GM12878 (cell line): ENCODE results near the gene F10. TPM values are rescaled to one million over a fixed set of nuclear protein-coding genes. Genes with fewer than 3 reads are reported as not detected.

ENCODE experiments used
- ATAC-seq: fragments of 200-7000 bp; cut with Tn5 transposase; 3 replicates; pipeline ENCODE4 v1.9.1; 2020; ENCODE audit warnings: mild to moderate bottlenecking, moderate library complexity
- BruUV-seq: library from RNA; stranded (reverse); fragments of 400-500 nt; replicated peaks from 2 replicates; lab custom pipeline; 2021; lab: Mats Ljungman, UMichigan
- CTCF ChIA-PET: fragments of 300-600 bp; sonication (Branson Sonifier 250); formaldehyde crosslinking; extraction: SDS; loops from one replicate; lab custom pipeline; 2021; ENCODE audit warnings: inconsistent platforms; lab: Yijun Ruan, JAX
- POLR2A ChIA-PET: fragments of 350-600 bp; formaldehyde crosslinking; extraction: SDS; loops from one replicate; lab custom pipeline; 2021; ENCODE audit warnings: inconsistent platforms; lab: Charles Lee
- RAD21 ChIA-PET: fragments of 300-600 bp; sonication (Branson Sonifier 250); formaldehyde crosslinking; loops from one replicate; lab custom pipeline; 2023; ENCODE audit warnings: antibody characterized with exemption; ENCODE audit not compliant: unreplicated experiment; lab: Charles Lee
- SMC1A ChIA-PET: fragments of 300-600 bp; sonication (Branson Sonifier 250); formaldehyde crosslinking; loops from one replicate; lab custom pipeline; 2023; ENCODE audit not compliant: unreplicated experiment, uncharacterized antibody; lab: Charles Lee
- DNase-seq: peaks from one replicate; pipeline ENCODE4 v3.0.0-alpha.2; 2011; ENCODE audit warnings: low read depth, low spot score
- FAIRE-seq: peaks from 3 replicates; lab custom pipeline; 2011; peaks lifted over from hg19 to GRCh38; lab: Jason Lieb, UNC
- H2AFZ ChIP-seq: 2 replicates; pipeline ENCODE4 v1.6.0; 2011; ENCODE audit warnings: low read depth, low read length, control low read depth; ENCODE audit not compliant: control insufficient read depth
- H3K27ac ChIP-seq: 2 replicates; pipeline ENCODE4 v1.5.1; 2011; ENCODE audit warnings: control low read depth; ENCODE audit not compliant: control insufficient read depth, insufficient read depth
- H3K27me3 ChIP-seq, 2 experiments: replicated peaks in 1 of 2; 2 replicates each; pipeline versions ENCODE4 v1.6.0 to v1.6.1; 2011; ENCODE audit warnings: low read length in 1 of 2; ENCODE audit not compliant: control insufficient read depth in 2 of 2, insufficient read depth in 2 of 2
- H3K36me3 ChIP-seq, 2 experiments: 2 replicates each; pipeline ENCODE4 v1.5.1; 2011; ENCODE audit warnings: low read length in 1 of 2; ENCODE audit not compliant: control insufficient read depth in 2 of 2, insufficient read depth in 2 of 2
- H3K4me1 ChIP-seq: 2 replicates; pipeline ENCODE4 v1.6.1; 2011; ENCODE audit warnings: mild to moderate bottlenecking, low read length, moderate library complexity, mixed read lengths; ENCODE audit not compliant: control insufficient read depth, insufficient read depth
- H3K4me2 ChIP-seq: 2 replicates; pipeline ENCODE4 v1.6.0; 2011; ENCODE audit warnings: control low read depth; ENCODE audit not compliant: control insufficient read depth, insufficient read depth
- H3K4me3 ChIP-seq: fragments of 200-600 bp; sonication (generic); 2 replicates; pipeline ENCODE4 v1.5.1; 2016
- H3K79me2 ChIP-seq: 2 replicates; pipeline ENCODE4 v1.6.0; 2011; ENCODE audit warnings: low read length; ENCODE audit not compliant: control insufficient read depth, insufficient read depth
- H3K9ac ChIP-seq: 2 replicates; pipeline ENCODE4 v1.8.0; 2011; ENCODE audit warnings: low read length, control low read depth, mixed read lengths; ENCODE audit not compliant: control insufficient read depth, insufficient read depth
- H3K9me3 ChIP-seq: replicated peaks from 3 replicates; pipeline ENCODE4 v1.5.1; 2011; ENCODE audit warnings: mild to moderate bottlenecking, low read length; ENCODE audit not compliant: control insufficient read depth, insufficient read depth
- H4K20me1 ChIP-seq: 2 replicates; pipeline ENCODE4 v1.6.0; 2011; ENCODE audit not compliant: control insufficient read depth, insufficient read depth
- ATF7 ChIP-seq: fragments of 450-650 bp; IDR thresholded peaks from 2 replicates; pipeline ENCODE4 v1.6.1; 2016; ENCODE audit warnings: low read depth, mild to moderate bottlenecking
- CHD1 ChIP-seq: IDR thresholded peaks from 2 replicates; pipeline ENCODE4 v1.6.1; 2012; ENCODE audit warnings: low read depth, low read length, improper control_type of control experiment
- EED ChIP-seq: sonication (generic); IDR thresholded peaks from 2 replicates; pipeline ENCODE4 v1.6.1; 2016; ENCODE audit warnings: antibody characterized with exemption, low read depth
- HDAC6 ChIP-seq: fragments of 200-600 bp; sonication (generic); IDR thresholded peaks from one replicate; pipeline ENCODE4 v1.8.0; 2017; ENCODE audit warnings: antibody characterized with exemption; ENCODE audit not compliant: unreplicated experiment
- MEF2B ChIP-seq: fragments of 450-650 bp; IDR thresholded peaks from 2 replicates; pipeline ENCODE4 v1.6.1; 2018; ENCODE audit warnings: mild to moderate bottlenecking, moderate library complexity; ENCODE audit not compliant: partially characterized antibody, poor library complexity, severe bottlenecking
- MYC ChIP-seq: IDR thresholded peaks from 2 replicates; pipeline ENCODE4 v1.6.1; 2011; ENCODE audit warnings: mild to moderate bottlenecking, low read length, moderate library complexity, inconsistent platforms; ENCODE audit not compliant: insufficient read depth, insufficient replicate concordance, insufficient read length, severe bottlenecking
- NR2C2 ChIP-seq: IDR thresholded peaks from 2 replicates; pipeline ENCODE4 v1.6.1; 2011; ENCODE audit warnings: borderline replicate concordance, low read depth; ENCODE audit not compliant: control insufficient read depth, insufficient read length
- NR2F1 ChIP-seq: fragments of 450-650 bp; conservative IDR thresholded peaks from 2 replicates; pipeline ENCODE4 v1.6.1; 2017; ENCODE audit warnings: mild to moderate bottlenecking
- POLR2AphosphoS2 ChIP-seq: IDR thresholded peaks from 2 replicates; pipeline ENCODE4 v1.6.1; 2011; ENCODE audit warnings: low read depth, mild to moderate bottlenecking, low read length, improper control_type of control experiment, moderate library complexity
- RELA ChIP-seq: fragments of 450-650 bp; IDR thresholded peaks from 2 replicates; pipeline ENCODE4 v1.8.0; 2014; ENCODE audit warnings: borderline replicate concordance; ENCODE audit not compliant: partially characterized antibody
- RUNX3 ChIP-seq: IDR thresholded peaks from 2 replicates; pipeline ENCODE4 v1.6.1; 2012; ENCODE audit warnings: low read length, inconsistent platforms
- SP1 ChIP-seq: IDR thresholded peaks from one replicate; pipeline ENCODE4 v1.6.1; 2011; ENCODE audit warnings: low read depth, low read length
- SREBF2 ChIP-seq: IDR thresholded peaks from 2 replicates; pipeline ENCODE4 v1.6.1; 2012; ENCODE audit warnings: mild to moderate bottlenecking, low read length
- TBL1XR1 ChIP-seq: IDR thresholded peaks from 2 replicates; pipeline ENCODE4 v1.6.1; 2012; ENCODE audit warnings: low read depth, low read length, improper control_type of control experiment
- YBX1 ChIP-seq: fragments of 450-650 bp; IDR thresholded peaks from 2 replicates; pipeline ENCODE4 v1.6.1; 2016; ENCODE audit warnings: antibody characterized with exemption
- YY1 ChIP-seq: IDR thresholded peaks from 2 replicates; pipeline ENCODE4 v1.6.1; 2011; ENCODE audit warnings: low read depth, mild to moderate bottlenecking, low read length
- WGBS: methylation state at CpG from one replicate; pipeline ENCODE4 v1.1.6; 2016; ENCODE audit warnings: low lambda C conversion rate; ENCODE audit not compliant: insufficient replicate concordance, insufficient coverage; ENCODE audit errors: missing lambda C conversion rate; 5-methylcytosine and 5-hydroxymethylcytosine counted together
- in situ Hi-C: fragments of 300-500 bp; cut with MboI; formaldehyde crosslinking; loops from 9 replicates; pipeline ENCODE4 v1.14.3; 2018; ENCODE audit warnings: mixed read lengths
- intact Hi-C: fragments of 100-400 bp; cut with micrococcal nuclease; formaldehyde crosslinking; loops from one replicate; pipeline ENCODE4 v1.14.2; 2022; ENCODE audit not compliant: unreplicated experiment
- polyA plus RNA-seq, 11 experiments: library from polyadenylated mRNA; depleted of rRNA in 4 of 11; unstranded in 6 of 11; stranded (reverse) in 5 of 11; fragments of >200 nt; fragmentation: Nextera tagmentation in 4 of 11; fragmentation: Illumina TruSeq in 1 of 11; extraction: Ambion mirVana in 4 of 11; extraction: Trizol in 1 of 11; gene quantifications; 1 replicate in 1 of 11; 2 replicates in 10 of 11; pipeline versions ENCODE4 v1.2.1 to v1.2.3, GENCODE V29; 2011 to 2016; ENCODE audit warnings: inconsistent platforms in 2 of 11, missing spikeins in 2 of 11, low read depth in 1 of 11
- total RNA-seq, 4 experiments: library from RNA; depleted of rRNA in 3 of 4; stranded (reverse); fragments of >200 nt in 3 of 4; fragmentation: Illumina TruSeq in 1 of 4; extraction: Trizol in 1 of 4; gene quantifications; 2 replicates each; pipeline versions ENCODE4 v1.2.1 to v1.2.3, GENCODE V29; 2013 to 2021
- TF ChIP-seq, protein P1 (sequence below): fragments of 450-650 bp; formaldehyde crosslinking; IDR thresholded peaks from 2 replicates; pipeline ENCODE4 v1.5.0; 2022; ENCODE audit warnings: mild to moderate bottlenecking, missing genetic modification characterization
- TF ChIP-seq, protein P2 (sequence below): IDR thresholded peaks from 2 replicates; pipeline ENCODE4 v1.6.1; 2011; ENCODE audit warnings: borderline replicate concordance, low read depth, mild to moderate bottlenecking, moderate library complexity, mixed read lengths, low read length; ENCODE audit not compliant: insufficient read depth; ENCODE audit errors: extremely low read length
- TF ChIP-seq, protein P3 (sequence below): IDR thresholded peaks from 2 replicates; pipeline ENCODE4 v1.6.1; 2012; ENCODE audit warnings: mild to moderate bottlenecking, low read depth, low read length

Gene F10
- total and polyA plus RNA-seq, 10 of the 15 experiments (the other 5 are each of a cell fraction or from before 2014, with no cell fraction given), result not detected

DNA sequence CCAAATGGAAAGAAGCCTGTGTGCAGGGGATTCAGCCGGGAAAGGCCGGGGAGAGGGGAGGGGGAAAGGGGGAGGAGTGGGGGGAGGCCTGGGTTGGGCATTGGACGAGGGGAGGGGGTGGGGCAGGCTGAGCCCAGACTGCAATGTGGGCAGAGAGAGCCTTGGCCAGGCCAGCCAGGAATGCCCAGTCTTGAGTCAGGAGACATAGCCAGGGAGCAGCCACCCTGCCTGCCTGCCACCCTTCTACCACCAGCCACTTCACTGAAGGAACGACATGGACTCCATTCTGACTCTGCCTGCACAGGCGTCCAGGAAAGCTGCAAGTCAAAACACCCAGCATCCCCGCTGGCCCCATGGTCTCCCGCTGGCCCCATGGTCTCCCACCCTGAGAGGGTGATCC lies 36.3 kb downstream of the F10 start:
- no peak overlapping the region for H3K9ac ChIP-seq
- RAD21 ChIA-PET, result no interaction called here
- no peak for FAIRE-seq
- SMC1A ChIA-PET, result no interaction called here
- DNase-seq, result no peak
- H3K36me3 ChIP-seq, result no peaks in the 10 kb centered on the region
- POLR2A ChIA-PET, result no interaction called here
- no peak overlapping the region for H2AFZ ChIP-seq
- peaks cover 6% of the 10 kb centered on the region; the same call in 1 of the 3 replicates for H3K9me3 ChIP-seq
- WGBS, result 25% methylated on average over 5 of the region's 7 CpGs
- H3K27me3 ChIP-seq, result no peaks in the 10 kb centered on the region
- no peak for ATAC-seq
- H3K4me2 ChIP-seq, result no peak overlapping the region
- H3K27ac ChIP-seq, result no peak overlapping the region
- no peaks in the 10 kb centered on the region for H3K79me2 ChIP-seq
- in situ Hi-C loops, result no loop called here
- BruUV-seq, result no TSS peak
- H4K20me1 ChIP-seq, result no peaks in the 10 kb centered on the region
- CTCF ChIA-PET, result no interaction called here
- intact Hi-C loops, result no loop called here
- H3K4me1 ChIP-seq, result no peaks in the 10 kb centered on the region
- no peak overlapping the region for H3K4me3 ChIP-seq
- TF ChIP-seq YY1 (no peak), SP1 (no peak), POLR2AphosphoS2 (no peak), YBX1 (no peak), EED (no peak), HDAC6 (no peak), MYC (no peak), TBL1XR1 (no peak), SREBF2 (no peak), RELA (no peak), CHD1 (no peak), NR2C2 (no peak), ATF7 (no peak), NR2F1 (no peak), RUNX3 (no peak), MEF2B (no peak)
- TF ChIP-seq, protein P1, sequence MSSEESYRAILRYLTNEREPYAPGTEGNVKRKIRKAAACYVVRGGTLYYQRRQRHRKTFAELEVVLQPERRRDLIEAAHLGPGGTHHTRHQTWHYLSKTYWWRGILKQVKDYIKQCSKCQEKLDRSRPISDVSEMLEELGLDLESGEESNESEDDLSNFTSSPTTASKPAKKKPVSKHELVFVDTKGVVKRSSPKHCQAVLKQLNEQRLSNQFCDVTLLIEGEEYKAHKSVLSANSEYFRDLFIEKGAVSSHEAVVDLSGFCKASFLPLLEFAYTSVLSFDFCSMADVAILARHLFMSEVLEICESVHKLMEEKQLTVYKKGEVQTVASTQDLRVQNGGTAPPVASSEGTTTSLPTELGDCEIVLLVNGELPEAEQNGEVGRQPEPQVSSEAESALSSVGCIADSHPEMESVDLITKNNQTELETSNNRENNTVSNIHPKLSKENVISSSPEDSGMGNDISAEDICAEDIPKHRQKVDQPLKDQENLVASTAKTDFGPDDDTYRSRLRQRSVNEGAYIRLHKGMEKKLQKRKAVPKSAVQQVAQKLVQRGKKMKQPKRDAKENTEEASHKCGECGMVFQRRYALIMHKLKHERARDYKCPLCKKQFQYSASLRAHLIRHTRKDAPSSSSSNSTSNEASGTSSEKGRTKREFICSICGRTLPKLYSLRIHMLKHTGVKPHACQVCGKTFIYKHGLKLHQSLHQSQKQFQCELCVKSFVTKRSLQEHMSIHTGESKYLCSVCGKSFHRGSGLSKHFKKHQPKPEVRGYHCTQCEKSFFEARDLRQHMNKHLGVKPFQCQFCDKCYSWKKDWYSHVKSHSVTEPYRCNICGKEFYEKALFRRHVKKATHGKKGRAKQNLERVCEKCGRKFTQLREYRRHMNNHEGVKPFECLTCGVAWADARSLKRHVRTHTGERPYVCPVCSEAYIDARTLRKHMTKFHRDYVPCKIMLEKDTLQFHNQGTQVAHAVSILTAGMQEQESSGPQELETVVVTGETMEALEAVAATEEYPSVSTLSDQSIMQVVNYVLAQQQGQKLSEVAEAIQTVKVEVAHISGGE (CRISPR knock-in tag), result no peak
- TF ChIP-seq, protein P2, sequence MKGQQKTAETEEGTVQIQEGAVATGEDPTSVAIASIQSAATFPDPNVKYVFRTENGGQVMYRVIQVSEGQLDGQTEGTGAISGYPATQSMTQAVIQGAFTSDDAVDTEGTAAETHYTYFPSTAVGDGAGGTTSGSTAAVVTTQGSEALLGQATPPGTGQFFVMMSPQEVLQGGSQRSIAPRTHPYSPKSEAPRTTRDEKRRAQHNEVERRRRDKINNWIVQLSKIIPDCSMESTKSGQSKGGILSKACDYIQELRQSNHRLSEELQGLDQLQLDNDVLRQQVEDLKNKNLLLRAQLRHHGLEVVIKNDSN, result no peak
- TF ChIP-seq, protein P3, sequence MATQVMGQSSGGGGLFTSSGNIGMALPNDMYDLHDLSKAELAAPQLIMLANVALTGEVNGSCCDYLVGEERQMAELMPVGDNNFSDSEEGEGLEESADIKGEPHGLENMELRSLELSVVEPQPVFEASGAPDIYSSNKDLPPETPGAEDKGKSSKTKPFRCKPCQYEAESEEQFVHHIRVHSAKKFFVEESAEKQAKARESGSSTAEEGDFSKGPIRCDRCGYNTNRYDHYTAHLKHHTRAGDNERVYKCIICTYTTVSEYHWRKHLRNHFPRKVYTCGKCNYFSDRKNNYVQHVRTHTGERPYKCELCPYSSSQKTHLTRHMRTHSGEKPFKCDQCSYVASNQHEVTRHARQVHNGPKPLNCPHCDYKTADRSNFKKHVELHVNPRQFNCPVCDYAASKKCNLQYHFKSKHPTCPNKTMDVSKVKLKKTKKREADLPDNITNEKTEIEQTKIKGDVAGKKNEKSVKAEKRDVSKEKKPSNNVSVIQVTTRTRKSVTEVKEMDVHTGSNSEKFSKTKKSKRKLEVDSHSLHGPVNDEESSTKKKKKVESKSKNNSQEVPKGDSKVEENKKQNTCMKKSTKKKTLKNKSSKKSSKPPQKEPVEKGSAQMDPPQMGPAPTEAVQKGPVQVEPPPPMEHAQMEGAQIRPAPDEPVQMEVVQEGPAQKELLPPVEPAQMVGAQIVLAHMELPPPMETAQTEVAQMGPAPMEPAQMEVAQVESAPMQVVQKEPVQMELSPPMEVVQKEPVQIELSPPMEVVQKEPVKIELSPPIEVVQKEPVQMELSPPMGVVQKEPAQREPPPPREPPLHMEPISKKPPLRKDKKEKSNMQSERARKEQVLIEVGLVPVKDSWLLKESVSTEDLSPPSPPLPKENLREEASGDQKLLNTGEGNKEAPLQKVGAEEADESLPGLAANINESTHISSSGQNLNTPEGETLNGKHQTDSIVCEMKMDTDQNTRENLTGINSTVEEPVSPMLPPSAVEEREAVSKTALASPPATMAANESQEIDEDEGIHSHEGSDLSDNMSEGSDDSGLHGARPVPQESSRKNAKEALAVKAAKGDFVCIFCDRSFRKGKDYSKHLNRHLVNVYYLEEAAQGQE, result no peak
